SK-N-SH (cell line): Measurements from ENCODE around the gene SPINK9. TPM values are rescaled to one million over a fixed set of nuclear protein-coding genes. Genes with fewer than 3 reads are reported as not detected.

ENCODE experiments used
- polyA plus RNA-seq, 3 experiments: library from polyadenylated mRNA; depleted of rRNA; stranded (reverse); fragments of >200 nt; gene quantifications; 2 replicates each; pipeline ENCODE4 v1.2.3, GENCODE V29; 2012
- small RNA-seq, 7 experiments: library from RNA; depleted of rRNA; stranded (forward); fragments of <200 nt; gene quantifications; one replicate each; pipeline ENCODE3, GENCODE V24; 2012

The SPINK9 gene
- polyA plus RNA-seq, 1 of the 3 experiments (the other 2 are of a cell fraction): not detected

Small RNA genes lying within 50 kb of the gene (small RNA-seq; reads per million reads assigned to genes)
- gene RF00017: 0 reads per million in 7 experiments

Other genes starting within 250 kb of the SPINK9 start
- not detected in 2 replicates for gene SPINK14, start 167.0 kb upstream of the SPINK9 start, polyA plus RNA-seq (2012; rRNA removed)
- not detected in 2 replicates for gene SPINK6, start 132.5 kb upstream of the SPINK9 start, polyA plus RNA-seq (2012; rRNA removed)
- gene MARCOL, start 97.0 kb upstream of the SPINK9 start, polyA plus RNA-seq (2012; rRNA removed): not detected in 2 replicates
- gene SPINK13, start 66.8 kb upstream of the SPINK9 start, polyA plus RNA-seq (2012; rRNA removed): not detected in 2 replicates
- gene SPINK7, start 23.1 kb upstream of the SPINK9 start, polyA plus RNA-seq (2012; rRNA removed): not detected in 2 replicates
- gene FBXO38, start 48.4 kb downstream of the SPINK9 start, polyA plus RNA-seq (2012; rRNA removed): 15.3 and 15.5 TPM in 2 replicates